Measurements from ENCODE around the gene PAQR8. TPM values are rescaled to one million over a fixed set of nuclear protein-coding genes. Genes with fewer than 3 reads are reported as not detected.
"Not testable (repeated sequence)": the region's sequence is repeated elsewhere in the genome, so short reads cannot be mapped to it uniquely, and the experiment has no call there.

The PAQR8 gene
- total RNA-seq, 1 donor from 2014 or later: 13.8 TPM

GRCh38 chr6:52405243-52405642 is 43.3 kb downstream of the PAQR8 start:
- DNase-seq (ENCODE audit: extremely low read depth, low read depth, low spot score): no peak

DNA sequence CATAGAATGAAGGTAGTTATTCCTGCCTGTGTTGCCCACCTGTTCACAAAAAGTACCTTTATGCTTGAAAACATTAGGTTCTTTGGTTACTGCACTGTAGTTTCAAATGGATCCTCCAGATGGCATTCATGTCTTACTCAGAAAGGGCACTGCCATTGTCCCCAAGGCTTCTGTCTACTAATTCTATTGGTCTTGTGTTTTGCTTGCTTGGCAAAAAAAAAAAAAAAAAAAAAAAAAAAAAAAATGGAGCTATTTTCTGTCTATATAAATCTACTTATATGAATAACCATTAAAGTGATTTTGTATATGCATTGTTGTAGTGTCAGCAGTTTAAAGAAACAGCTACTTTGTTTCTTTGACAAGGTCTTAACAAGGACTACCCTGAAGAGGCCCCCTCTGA is 45.5 kb downstream of the PAQR8 start:
- DNase-seq (ENCODE audit: extremely low read depth, low read depth, low spot score): no peak

GRCh38 chr6:52409499-52409898 is 47.5 kb downstream of the PAQR8 start:
- DNase-seq (ENCODE audit: extremely low read depth, low read depth, low spot score): no peak

DNA sequence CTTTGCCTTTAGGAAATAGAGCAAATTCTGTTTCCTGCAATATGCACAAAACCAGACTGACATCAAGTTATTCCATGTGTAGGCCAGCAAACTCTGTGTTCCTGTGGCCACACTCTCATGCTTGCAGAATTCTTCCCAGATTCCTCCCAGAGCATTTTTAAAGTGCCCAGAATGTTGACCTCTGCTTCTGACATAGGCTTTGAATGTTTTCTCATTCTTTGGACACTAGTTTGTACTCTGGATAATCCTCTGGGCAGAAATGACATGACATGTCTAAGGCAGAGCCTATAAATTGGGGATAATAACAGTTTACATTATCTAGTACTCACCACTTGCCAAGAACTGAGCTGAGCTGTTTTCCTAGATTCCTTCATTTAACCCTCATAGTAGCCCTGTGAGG is 49.0 kb downstream of the PAQR8 start:
- no peak for DNase-seq (ENCODE audit: extremely low read depth, low read depth, low spot score)

GRCh38 chr6:52411911-52412310 is 50.0 kb downstream of the PAQR8 start:
- DNase-seq (ENCODE audit: extremely low read depth, low read depth, low spot score): no peak

- DNase-seq (ENCODE audit: extremely low read depth, low read depth, low spot score): no peak
Measured at GRCh38 chr6:52415333-52415732, 53.4 kb downstream of the PAQR8 start.

- DNase-seq (ENCODE audit: extremely low read depth, low read depth, low spot score): no peak
Measured at GRCh38 chr6:52415917-52416628, 54.1 kb downstream of the PAQR8 start.

DNA sequence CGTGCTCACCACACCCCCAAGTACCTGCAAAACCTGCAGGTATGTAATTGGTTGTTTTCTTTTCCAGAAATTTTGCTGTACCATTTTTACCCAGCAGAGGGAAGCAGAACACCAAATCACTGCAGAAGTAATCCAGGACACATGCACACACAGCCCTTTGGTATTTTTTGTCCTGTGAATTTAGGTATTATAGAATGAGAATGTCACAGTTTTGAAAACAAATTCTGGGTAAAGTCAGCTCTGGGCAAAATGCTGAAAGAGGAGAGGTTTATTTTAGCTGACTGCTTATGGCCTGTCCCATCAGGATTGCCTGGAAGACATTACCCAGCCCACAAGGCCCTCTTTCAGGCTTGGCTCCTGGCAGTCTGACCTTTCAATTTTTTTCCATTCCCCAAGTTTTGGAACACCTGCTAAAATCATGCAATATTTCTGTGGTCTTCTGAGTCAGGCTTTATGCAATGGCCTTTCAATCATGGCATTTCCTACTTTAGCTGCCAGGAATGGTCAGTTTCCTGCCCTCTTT is 54.7 kb downstream of the PAQR8 start:
- peak; percentile 64 for DNase-seq (ENCODE audit: extremely low read depth, low read depth, low spot score)

GRCh38 chr6:52417675-52418111 is 55.7 kb downstream of the PAQR8 start:
- peak; percentile 66 for DNase-seq (ENCODE audit: extremely low read depth, low read depth, low spot score)

DNA sequence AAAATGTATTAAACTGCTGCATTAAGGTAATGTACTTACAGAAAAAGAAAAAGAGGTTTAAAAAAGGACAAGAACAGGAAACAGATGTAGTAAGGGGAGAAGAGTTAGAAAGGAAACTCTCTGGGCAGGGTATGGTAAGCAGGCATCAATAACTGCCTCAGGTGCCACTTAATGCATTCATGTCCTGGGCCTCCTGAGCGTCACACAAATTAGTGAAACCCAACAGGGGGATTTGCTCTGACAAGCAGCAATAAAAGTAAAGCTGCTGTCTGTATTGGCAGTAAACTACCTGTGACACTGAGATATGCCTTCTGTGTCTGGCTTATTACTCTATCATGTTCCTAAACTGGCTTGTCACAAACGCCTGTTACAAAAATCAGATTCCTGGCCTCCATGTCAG is 56.7 kb downstream of the PAQR8 start:
- DNase-seq (ENCODE audit: extremely low read depth, low read depth, low spot score): no peak

GRCh38 chr6:52419809-52420667 is 58.1 kb downstream of the PAQR8 start, which contains the start of gene EFHC1:
Gene EFHC1, plus strand, starts transcription at chr6:52420342. Its CDS starts 69 bp downstream, at chr6:52420411.
- DNase-seq (ENCODE audit: extremely low read depth, low read depth, low spot score): peak; percentile 78

GRCh38 chr6:52420668-52421358 is 58.9 kb downstream of the PAQR8 start:
- no peak for DNase-seq (ENCODE audit: extremely low read depth, low read depth, low spot score)

DNA sequence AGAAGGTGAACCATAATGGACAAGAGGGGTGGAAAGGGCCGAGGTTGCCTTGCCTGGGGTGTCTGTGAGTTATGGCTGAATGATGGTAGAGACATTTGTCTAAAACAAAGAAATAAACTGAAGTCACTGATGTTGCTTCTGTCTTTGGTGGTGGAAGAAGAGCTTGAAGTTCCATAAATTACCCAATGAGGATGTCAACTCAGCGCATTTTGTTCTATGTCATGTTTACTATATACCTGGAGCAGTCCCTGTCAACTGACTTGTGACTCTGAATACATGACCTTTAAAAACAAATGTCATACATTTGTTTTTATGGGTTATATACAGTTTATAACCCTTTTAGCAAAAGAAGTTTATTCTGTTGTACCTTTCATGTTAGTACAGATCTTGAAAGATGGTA is 60.2 kb downstream of the PAQR8 start:
- DNase-seq (ENCODE audit: extremely low read depth, low read depth, low spot score): no peak

- no peak for DNase-seq (ENCODE audit: extremely low read depth, low read depth, low spot score)
Measured at GRCh38 chr6:52423448-52423847, 61.5 kb downstream of the PAQR8 start.

DNA sequence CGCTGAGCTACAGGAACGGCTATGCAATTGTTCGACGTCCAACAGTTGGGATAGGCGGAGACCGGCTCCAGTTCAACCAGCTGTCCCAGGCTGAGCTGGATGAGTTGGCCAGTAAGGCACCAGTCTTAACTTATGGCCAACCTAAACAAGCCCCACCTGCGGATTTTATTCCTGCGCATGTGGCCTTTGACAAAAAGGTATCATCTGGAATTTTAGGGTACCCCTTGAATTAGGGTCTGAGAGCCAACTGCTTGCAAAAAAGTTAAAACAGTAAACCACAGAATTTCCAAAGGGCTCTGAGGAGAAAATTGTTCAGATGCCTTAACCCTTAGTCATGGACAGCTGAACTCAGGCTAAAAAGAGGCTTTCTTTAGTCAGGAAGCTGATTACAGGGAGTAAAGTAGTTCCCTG is 62.0 kb downstream of the PAQR8 start:
- DNase-seq (ENCODE audit: extremely low read depth, low read depth, low spot score): peak; percentile 85

GRCh38 chr6:52424513-52424912 is 62.6 kb downstream of the PAQR8 start:
- no peak for DNase-seq (ENCODE audit: extremely low read depth, low read depth, low spot score)

DNA sequence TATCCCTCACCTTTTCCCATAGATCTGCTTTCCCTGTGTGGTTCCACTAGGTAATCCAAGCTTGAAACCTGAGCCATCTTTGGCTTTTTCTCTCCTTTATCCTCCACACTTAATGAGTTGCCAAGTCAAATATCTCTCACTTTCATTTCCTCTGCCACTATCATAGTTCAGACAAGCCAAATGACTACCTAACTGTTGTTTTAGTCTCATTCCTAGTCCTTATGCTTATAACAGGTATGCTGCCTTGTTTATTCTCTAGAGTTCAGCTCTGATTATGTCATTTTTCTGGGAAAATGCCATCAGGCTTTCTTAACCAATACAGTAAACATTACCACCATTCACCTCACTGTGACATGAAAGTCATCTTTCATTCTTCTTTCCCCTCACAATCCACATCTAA is 64.7 kb downstream of the PAQR8 start:
- no peak for DNase-seq (ENCODE audit: extremely low read depth, low read depth, low spot score)

GRCh38 chr6:52433294-52433693 is 71.3 kb downstream of the PAQR8 start:
- not testable (repeated sequence) for DNase-seq (ENCODE audit: extremely low read depth, low read depth, low spot score)

DNA sequence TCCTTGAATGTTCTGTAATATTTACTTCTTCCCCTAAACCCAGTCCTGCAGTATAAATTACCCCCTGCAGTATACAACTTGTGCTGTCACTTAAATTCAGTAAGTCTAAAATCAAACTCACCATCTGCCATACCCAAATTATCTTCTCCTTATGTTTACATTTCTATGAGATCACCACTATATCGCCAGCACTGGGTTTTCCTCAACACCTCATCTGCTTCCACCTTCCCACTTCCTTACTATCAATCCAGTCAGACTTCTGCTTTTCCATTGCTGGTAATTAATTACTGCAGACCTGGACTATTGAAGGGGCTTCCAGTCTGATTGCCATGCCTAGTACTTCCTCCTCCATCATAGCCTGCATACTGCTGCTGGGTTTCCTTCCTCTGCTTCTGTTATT is 73.4 kb downstream of the PAQR8 start:
- DNase-seq (ENCODE audit: extremely low read depth, low read depth, low spot score): no peak

DNA sequence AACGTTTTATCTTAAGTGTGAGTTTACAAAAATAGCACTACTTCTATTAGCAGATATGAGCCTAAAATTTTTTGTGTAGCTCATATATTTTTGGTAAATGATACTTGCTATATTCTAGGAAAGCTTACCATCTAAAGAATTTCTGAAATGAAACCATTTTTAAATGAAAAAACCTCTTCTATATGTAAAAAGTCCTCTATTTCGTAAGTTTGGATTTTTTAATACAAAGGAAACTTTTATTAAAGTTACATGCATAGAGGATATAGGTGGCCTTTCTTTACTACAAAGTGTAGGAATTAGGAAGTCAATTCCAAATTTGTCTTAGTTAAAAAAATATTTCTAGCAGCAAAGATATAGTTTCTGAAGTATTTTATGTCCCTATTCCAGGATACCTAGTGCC is 77.0 kb downstream of the PAQR8 start:
- no peak for DNase-seq (ENCODE audit: extremely low read depth, low read depth, low spot score)

- DNase-seq (ENCODE audit: extremely low read depth, low read depth, low spot score): no peak
Measured at GRCh38 chr6:52454556-52454955, 92.6 kb downstream of the PAQR8 start.

Data from glomerular endothelial cell (primary cell).